HL-60 (cell line): ENCODE measurements around the gene NPY4R2.
"Not testable (repeated sequence)": the region's sequence is repeated elsewhere in the genome, so short reads cannot be mapped to it uniquely, and the experiment has no call there.

ENCODE experiments used
- DNase-seq, 2 experiments: peaks; one replicate each; pipeline ENCODE4 v3.0.0-alpha.2; 2010 to 2020; ENCODE audit warnings: low read depth in 1 of 2, low spot score in 1 of 2
- H3K27ac ChIP-seq: fragments of 250-450 bp; sonication (Bioruptor Pico); replicated peaks from 2 replicates; pipeline ENCODE4 v1.5.1; 2020; ENCODE audit warnings: mild to moderate bottlenecking, moderate library complexity
- H3K27me3 ChIP-seq: fragments of 250-450 bp; sonication (Bioruptor Pico); 2 replicates; pipeline ENCODE4 v1.5.1; 2021; ENCODE audit warnings: mild to moderate bottlenecking, moderate library complexity; ENCODE audit not compliant: insufficient read depth, poor library complexity, severe bottlenecking
- H3K4me3 ChIP-seq: replicated peaks from 2 replicates; pipeline ENCODE4 v1.5.1; 2011; ENCODE audit warnings: mild to moderate bottlenecking, control low read depth, low read length; ENCODE audit not compliant: insufficient read depth
- long read RNA-seq: library from polyadenylated mRNA; unstranded; transcript quantifications from one replicate; pipeline ENCODE4 v2.0.0, GENCODE V29; 2020

Gene NPY4R2
- long read RNA-seq = 0 reads

GRCh38 chr10:47918475-47918874, at the start of gene NPY4R2:
Gene NPY4R2 (plus strand): TSS chr10:47918662. CDS start chr10:47921988, 3,326 bp downstream.
- not testable (repeated sequence) for DNase-seq, H3K4me3 ChIP-seq, H3K27ac ChIP-seq, H3K27me3 ChIP-seq

GRCh38 chr10:47870887-47871286, 47.6 kb upstream of the NPY4R2 start:
- not testable (repeated sequence) for H3K27me3 ChIP-seq, H3K27ac ChIP-seq, H3K4me3 ChIP-seq, DNase-seq

- not testable (repeated sequence) for H3K4me3 ChIP-seq, H3K27me3 ChIP-seq, H3K27ac ChIP-seq, DNase-seq
Observed at GRCh38 chr10:47871485-47872180, 46.8 kb upstream of the NPY4R2 start.

GRCh38 chr10:47872236-47872635, 46.2 kb upstream of the NPY4R2 start:
- DNase-seq, H3K4me3 ChIP-seq, H3K27me3 ChIP-seq, H3K27ac ChIP-seq: not testable (repeated sequence)

- H3K27ac ChIP-seq, DNase-seq, H3K4me3 ChIP-seq, H3K27me3 ChIP-seq: not testable (repeated sequence)
Observed at GRCh38 chr10:47884239-47884638, 34.2 kb upstream of the NPY4R2 start.

- H3K4me3 ChIP-seq, DNase-seq, H3K27me3 ChIP-seq, H3K27ac ChIP-seq: not testable (repeated sequence)
Observed at GRCh38 chr10:47884934-47885333, 33.5 kb upstream of the NPY4R2 start.

- not testable (repeated sequence) for DNase-seq, H3K27ac ChIP-seq, H3K27me3 ChIP-seq, H3K4me3 ChIP-seq
Observed at GRCh38 chr10:47886356-47886755, 32.1 kb upstream of the NPY4R2 start.

- H3K27ac ChIP-seq, H3K27me3 ChIP-seq, H3K4me3 ChIP-seq, DNase-seq: not testable (repeated sequence)
Observed at GRCh38 chr10:47886827-47887226, 31.6 kb upstream of the NPY4R2 start.

GRCh38 chr10:47890737-47891136, 27.7 kb upstream of the NPY4R2 start:
- H3K27ac ChIP-seq, H3K27me3 ChIP-seq, DNase-seq, H3K4me3 ChIP-seq: not testable (repeated sequence)

- H3K27ac ChIP-seq, H3K4me3 ChIP-seq, H3K27me3 ChIP-seq, DNase-seq: not testable (repeated sequence)
Observed at GRCh38 chr10:47892494-47893261, 25.8 kb upstream of the NPY4R2 start.

- H3K4me3 ChIP-seq, H3K27me3 ChIP-seq, H3K27ac ChIP-seq, DNase-seq: not testable (repeated sequence)
Observed at GRCh38 chr10:47894571-47894970, 23.9 kb upstream of the NPY4R2 start.

- not testable (repeated sequence) for H3K27me3 ChIP-seq, H3K27ac ChIP-seq, DNase-seq, H3K4me3 ChIP-seq
Observed at GRCh38 chr10:47897813-47898212, 20.6 kb upstream of the NPY4R2 start.

- not testable (repeated sequence) for H3K4me3 ChIP-seq, DNase-seq, H3K27ac ChIP-seq, H3K27me3 ChIP-seq
Observed at GRCh38 chr10:47909333-47909732, 9.1 kb upstream of the NPY4R2 start.

- not testable (repeated sequence) for H3K27ac ChIP-seq, DNase-seq, H3K27me3 ChIP-seq, H3K4me3 ChIP-seq
Observed at GRCh38 chr10:47910486-47910885, 8.0 kb upstream of the NPY4R2 start.

GRCh38 chr10:47914052-47914451, 4.4 kb upstream of the NPY4R2 start:
- not testable (repeated sequence) for H3K27me3 ChIP-seq, DNase-seq, H3K4me3 ChIP-seq, H3K27ac ChIP-seq
